T-helper 2 cell treated with Interferon-gamma antibody and Interleukin-4, amounts not matched to agents 100 ng/mL and 5 ng/mL, for 36 hours (primary cell): ENCODE results near the gene ST3GAL4. TPM values are rescaled to one million over a fixed set of nuclear protein-coding genes. Genes with fewer than 3 reads are reported as not detected.

Source experiments
- intact Hi-C: fragments of 100-400 bp; cut with micrococcal nuclease; formaldehyde crosslinking; loops from one replicate; pipeline ENCODE4 v1.15.1; 2023
- total RNA-seq: library from RNA; stranded (reverse); gene quantifications from 2 replicates; pipeline ENCODE4 v1.2.3, GENCODE V29; 2022

The ST3GAL4 gene
- total RNA-seq, 1 donor from 2014 or later: 8.4 TPM

- intact Hi-C loops: no loop called here
Observed at GRCh38 chr11:126420698-126421256, 65.3 kb downstream of the ST3GAL4 start.

GRCh38 chr11:126421271-126421671, 65.8 kb downstream of the ST3GAL4 start:
- intact Hi-C loops: no loop called here

- intact Hi-C loops: no loop called here
Observed at GRCh38 chr11:126422446-126422845, 67.0 kb downstream of the ST3GAL4 start.

GRCh38 chr11:126423154-126423553, 67.7 kb downstream of the ST3GAL4 start:
- intact Hi-C loops: no loop called here

GRCh38 chr11:126423743-126424142, 68.3 kb downstream of the ST3GAL4 start:
- intact Hi-C loops: no loop called here

- intact Hi-C loops: no loop called here
Observed at GRCh38 chr11:126424471-126425039, 69.1 kb downstream of the ST3GAL4 start.

- intact Hi-C loops: no loop called here
Observed at GRCh38 chr11:126426106-126426505, 70.6 kb downstream of the ST3GAL4 start.

- intact Hi-C loops: no loop called here
Observed at GRCh38 chr11:126426820-126427749, 71.6 kb downstream of the ST3GAL4 start.

GRCh38 chr11:126430581-126431335, 75.3 kb downstream of the ST3GAL4 start:
- intact Hi-C loops: no loop called here

- intact Hi-C loops: no loop called here
Observed at GRCh38 chr11:126431401-126432064, 76.0 kb downstream of the ST3GAL4 start.

GRCh38 chr11:126432065-126432461, 76.6 kb downstream of the ST3GAL4 start:
- intact Hi-C loops: no loop called here

GRCh38 chr11:126432525-126432924, 77.0 kb downstream of the ST3GAL4 start:
- intact Hi-C loops: no loop called here

GRCh38 chr11:126433244-126433846, 77.9 kb downstream of the ST3GAL4 start:
- intact Hi-C loops: no loop called here

GRCh38 chr11:126433989-126434949, 78.8 kb downstream of the ST3GAL4 start:
- intact Hi-C loops: no loop called here

GRCh38 chr11:126434950-126435335, 79.5 kb downstream of the ST3GAL4 start:
- intact Hi-C loops: no loop called here

- intact Hi-C loops: no loop called here
Observed at GRCh38 chr11:126436209-126436755, 80.8 kb downstream of the ST3GAL4 start.

GRCh38 chr11:126437731-126438130, 82.2 kb downstream of the ST3GAL4 start:
- intact Hi-C loops: no loop called here

- intact Hi-C loops: no loop called here
Observed at GRCh38 chr11:126438272-126438671, 82.8 kb downstream of the ST3GAL4 start.

GRCh38 chr11:126438691-126439090, 83.2 kb downstream of the ST3GAL4 start:
- intact Hi-C loops: no loop called here
